HG02798 (cell line): ENCODE results near the gene RPAP3.

Experiments used
- ATAC-seq: cut with Tn5 transposase; IDR thresholded peaks from one replicate; pipeline ENCODE4 v1.9.1; 2021; ENCODE audit warnings: mild to moderate bottlenecking; ENCODE audit not compliant: unreplicated experiment, poor library complexity

The RPAP3 gene

DNA sequence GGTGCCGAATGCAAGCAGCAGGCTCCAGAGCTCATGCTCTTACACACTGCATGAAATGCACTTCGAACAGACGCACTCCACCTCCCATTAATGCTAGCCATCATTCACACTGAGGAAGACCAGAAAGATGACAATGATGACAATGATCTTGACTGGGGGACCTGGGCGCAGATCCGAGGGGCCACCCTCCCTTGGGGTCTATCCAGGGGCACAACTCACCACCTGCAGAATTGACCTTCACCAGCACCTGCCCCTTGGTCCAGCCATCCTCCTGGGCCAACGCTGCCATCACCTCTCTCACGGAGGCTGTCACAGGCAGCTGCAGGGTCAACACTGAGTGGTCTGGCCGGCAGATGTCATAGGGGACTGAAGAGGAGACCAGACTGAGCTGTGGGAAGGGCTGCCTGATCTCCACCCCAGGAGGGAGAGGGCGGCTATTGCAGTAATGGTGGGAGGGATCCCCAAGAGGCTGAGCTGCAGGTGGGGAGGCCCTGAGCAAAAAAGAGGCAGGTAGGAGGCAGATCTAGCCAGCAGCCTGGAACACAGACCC, 37.6 kb upstream of the RPAP3 start:
- ATAC-seq: no peak

- no peak for ATAC-seq
Measured at GRCh38 chr12:47742253-47742825, 36.5 kb upstream of the RPAP3 start.

- peak; percentile 28 for ATAC-seq
Measured at GRCh38 chr12:47741340-47741703, 35.5 kb upstream of the RPAP3 start.

GRCh38 chr12:47740606-47741339, 34.9 kb upstream of the RPAP3 start:
- ATAC-seq: peak; percentile 5

- ATAC-seq: peak; percentile 63
Measured at GRCh38 chr12:47739979-47740378, 34.1 kb upstream of the RPAP3 start.

- no peak for ATAC-seq
Measured at GRCh38 chr12:47739297-47739696, 33.5 kb upstream of the RPAP3 start.

GRCh38 chr12:47737936-47738594, 32.2 kb upstream of the RPAP3 start:
- ATAC-seq: no peak

DNA sequence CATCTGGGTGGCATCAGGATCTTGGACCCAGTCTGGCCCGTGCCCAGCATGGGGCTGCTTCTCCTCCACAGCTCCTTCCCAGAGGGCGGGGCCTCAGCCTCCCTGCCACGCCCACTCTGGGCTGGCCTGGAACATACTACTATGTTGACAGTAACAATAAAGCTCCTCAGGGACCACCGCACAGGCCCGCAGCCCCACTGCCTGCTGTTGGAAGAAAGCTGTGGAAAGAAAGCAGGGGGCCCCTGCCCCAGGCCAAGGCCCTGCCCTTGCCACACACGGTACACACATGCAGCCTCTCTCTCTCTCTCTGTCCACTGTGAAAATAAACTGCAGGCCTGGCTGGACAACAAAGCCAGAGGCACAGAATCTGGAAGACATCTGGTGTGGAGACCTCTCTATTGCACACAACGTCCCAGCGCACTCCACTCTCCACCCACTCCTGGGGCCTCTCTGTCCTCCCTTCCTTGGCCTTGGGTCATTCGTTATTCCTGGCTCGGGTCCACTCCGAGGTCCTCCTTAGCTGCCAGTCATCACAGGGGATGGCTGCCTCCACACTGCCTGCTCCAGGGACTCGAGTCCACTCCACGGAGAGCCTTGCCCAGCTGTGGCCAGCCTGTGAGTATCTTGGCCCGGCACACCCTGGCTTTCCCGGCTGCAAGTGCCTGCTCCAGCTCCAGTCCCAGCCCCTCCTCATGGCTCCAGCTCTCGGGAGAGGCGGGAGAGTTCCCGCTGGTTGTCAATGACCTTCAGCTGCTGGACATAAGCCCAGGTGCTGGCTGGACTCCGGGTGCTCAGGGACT, 31.2 kb upstream of the RPAP3 start:
- ATAC-seq: no peak

DNA sequence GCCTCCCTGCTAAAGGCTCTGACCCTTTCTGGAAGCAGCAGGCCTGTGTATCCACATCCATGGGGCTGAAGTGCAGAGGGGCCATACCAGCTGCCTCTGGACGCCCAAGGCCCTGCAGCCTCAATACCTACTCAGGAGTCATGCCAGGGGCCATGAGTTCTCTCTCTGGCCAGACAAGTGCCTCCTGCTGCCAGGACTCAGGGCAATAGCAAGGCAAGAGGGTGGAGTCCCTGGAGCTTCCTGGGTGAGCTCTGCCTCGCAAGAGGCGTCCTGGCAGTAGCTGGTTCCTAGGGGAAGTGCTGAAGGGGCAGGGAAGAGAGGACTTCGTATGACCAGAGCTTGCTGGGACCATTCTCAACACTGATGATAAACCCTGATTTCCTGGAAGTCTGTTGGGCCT, 30.4 kb upstream of the RPAP3 start:
- ATAC-seq: no peak

GRCh38 chr12:47735649-47736048, 29.8 kb upstream of the RPAP3 start:
- ATAC-seq: no peak

- ATAC-seq: no peak
Measured at GRCh38 chr12:47734725-47735480, 29.1 kb upstream of the RPAP3 start.

DNA sequence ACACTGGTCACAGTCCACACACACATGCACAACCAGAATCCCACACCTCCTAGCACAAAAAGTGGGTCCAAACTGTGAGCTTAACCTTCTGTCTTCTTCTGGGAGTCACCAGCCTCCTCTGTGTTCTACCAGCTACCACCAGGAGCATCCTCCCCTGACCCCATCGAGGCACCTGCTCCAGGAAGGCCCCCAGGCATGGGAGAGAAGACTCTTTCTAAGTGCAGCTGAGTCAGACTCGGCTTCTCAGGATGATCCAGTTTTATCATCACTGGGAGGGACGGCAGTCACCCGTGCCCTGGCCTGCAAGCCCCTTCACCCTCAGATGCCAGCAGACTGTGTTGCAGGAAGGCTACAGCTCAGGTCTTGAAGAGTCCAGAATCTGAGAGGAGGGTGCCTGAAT, 27.3 kb upstream of the RPAP3 start:
- ATAC-seq: no peak

DNA sequence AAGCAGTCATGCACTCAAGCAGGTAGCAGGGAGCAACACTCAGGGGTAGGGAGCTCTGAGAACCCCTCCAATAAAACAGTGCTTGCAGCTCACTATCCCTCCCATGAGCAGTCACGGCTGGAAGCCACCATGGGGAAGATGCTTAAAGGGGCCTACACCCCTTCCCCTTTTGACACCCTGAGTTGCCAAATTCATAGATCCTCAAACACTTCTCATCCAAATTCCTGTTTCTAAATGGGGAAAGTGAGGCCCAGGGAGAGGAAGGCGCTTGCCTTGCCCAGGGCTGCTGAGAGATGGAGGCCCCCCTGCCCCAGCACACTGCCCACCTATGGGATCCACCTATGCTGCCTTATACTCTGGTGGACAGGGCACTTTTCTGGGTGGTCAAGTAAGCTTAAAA, 26.7 kb upstream of the RPAP3 start:
- ATAC-seq: no peak

- ATAC-seq: no peak
Measured at GRCh38 chr12:47731723-47732122, 25.9 kb upstream of the RPAP3 start.

DNA sequence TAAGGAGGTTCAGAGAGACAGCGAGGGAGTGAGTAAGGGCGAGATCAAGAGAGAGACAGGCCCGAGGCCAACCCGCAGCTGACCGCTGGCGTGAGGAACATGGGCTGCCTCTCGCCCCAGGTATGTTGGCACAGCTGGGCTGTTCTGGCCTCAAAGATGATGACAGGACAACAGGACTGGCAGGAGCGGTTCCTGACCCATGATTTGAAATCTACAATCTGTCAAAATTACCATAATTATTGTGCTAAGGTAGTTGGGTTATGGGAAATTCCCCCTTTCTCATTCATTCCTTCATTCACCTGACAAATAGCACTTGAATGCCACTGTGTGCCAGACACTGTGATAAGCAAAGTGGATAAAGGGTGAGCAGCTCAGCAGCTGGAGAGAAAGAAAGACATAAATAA, 24.5 kb upstream of the RPAP3 start:
- no peak for ATAC-seq

DNA sequence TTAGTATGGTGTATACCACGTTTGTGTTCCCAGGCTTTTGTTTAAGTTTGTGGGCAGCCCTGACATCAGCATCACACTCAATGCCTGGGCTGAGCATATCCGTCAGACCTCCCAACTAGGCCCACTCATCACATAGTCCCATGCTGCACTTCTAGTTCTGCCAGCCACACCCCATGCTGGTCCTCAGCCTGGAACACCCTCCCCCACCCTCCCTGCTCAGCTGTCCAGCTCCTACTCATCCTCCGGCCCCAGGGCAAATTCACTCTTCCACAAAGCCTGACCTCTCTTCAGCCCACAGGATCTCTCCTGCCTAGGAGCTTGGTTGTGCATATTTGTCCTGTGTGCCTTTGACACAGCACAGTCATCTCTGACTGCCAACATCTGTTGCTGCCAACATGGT, 23.4 kb upstream of the RPAP3 start:
- ATAC-seq: no peak

DNA sequence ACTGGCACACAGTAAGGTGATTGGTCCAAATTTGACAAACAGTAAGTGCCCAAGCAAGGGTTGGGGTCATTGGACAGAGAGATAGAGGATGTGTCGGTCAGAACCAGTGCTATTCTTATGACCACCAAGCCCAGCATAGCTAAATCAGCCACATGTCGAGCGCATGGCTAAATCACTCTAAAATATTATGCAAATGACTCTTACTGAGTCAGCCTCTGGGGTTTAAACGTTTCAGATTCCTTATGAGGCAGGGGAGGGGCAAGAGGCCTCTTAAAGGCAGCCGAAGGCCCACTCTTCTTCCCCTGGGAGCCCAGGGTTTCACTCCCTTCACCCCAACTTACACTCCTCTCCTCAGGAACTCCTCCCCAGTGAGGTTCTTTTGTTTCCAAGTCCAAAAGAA, 20.1 kb upstream of the RPAP3 start:
- ATAC-seq: peak; percentile 83

DNA sequence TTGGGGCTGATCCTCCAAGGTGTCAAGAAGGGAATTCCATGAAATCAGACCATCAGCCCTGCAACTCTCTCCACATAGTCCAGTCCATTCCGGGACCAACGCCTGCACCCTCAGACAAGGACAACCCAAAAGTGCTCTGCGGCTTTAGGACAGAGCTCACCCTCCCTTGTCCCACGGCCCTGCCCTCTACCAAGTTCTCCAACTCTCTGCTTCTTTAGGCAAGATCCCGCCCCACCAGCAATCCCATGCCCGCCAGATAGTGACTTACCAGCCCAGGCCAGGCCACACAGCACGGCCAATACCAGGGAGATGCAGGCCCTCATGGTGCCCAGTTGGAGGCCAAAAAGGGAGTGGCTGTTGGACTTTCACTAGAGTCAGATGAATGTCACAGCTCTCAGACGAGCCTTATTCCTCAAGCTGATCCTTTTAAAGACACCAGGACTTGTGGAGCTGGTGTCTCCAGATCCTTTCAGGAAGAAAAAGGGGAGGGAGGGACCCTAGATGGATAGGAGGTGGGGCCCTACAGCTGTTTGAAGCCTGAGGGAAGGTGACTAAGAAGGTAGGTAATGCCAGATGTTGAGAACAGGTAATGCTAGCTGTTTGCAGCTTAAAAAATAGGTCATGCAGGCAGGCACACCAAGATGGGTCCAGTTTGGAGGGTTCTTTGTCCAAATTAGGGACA, 19.4 kb upstream of the RPAP3 start, which contains the start of gene ENDOU:
Gene ENDOU, minus strand, starts transcription at position 400 of the 682 bp plus-strand sequence. Its CDS starts 77 bp downstream, at position 323.
- no peak for ATAC-seq

- ATAC-seq: no peak
Measured at GRCh38 chr12:47722941-47723631, 17.3 kb upstream of the RPAP3 start.
